ENCODE data around the gene DNAJC6.

The DNAJC6 gene

GRCh38 chr1:65401612-65402011, 92.3 kb downstream of the DNAJC6 start:
- DNase-seq (ENCODE audit: low spot score) = no peak

- DNase-seq (ENCODE audit: low spot score) = no peak
Observed at GRCh38 chr1:65404941-65405340, 95.6 kb downstream of the DNAJC6 start.

DNA sequence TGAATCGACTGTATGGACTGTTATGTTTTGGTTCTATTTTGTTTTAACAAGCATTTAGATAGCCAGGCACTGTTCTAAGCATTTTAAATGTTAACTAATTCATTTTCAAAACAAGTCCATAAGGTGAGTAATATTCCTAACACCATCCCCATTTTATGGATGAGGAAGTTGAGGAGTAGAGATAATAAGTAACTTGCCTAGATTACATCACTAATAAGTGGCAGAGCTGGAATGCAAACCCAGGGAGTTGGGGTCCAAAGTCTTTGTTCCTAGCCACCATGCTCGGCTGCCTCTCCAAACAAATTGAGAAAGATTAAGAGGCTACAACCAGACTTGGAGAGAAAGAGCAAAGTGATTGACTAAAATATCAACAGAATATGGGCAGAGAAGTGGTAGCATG, 98.5 kb downstream of the DNAJC6 start:
- no peak for DNase-seq (ENCODE audit: low spot score)

DNA sequence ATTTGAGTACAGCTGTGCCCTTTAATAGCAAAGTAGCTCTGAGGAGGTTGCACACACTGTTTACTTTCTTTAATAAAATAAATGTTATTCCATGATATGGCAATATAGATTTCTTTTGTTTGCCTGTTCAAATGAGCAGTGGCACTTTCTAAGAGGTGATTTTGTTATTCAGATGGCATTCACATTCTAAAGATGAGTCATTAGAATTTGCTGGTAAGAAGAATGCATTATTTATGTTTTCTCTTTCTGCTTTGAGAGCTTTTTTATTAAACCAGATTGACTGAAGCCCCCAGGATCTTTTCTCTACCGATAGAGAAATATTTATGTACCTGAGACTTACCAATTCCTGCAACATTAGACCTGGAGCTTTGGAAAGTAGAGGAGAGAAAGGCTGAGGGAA, 100.0 kb downstream of the DNAJC6 start:
- no peak for DNase-seq (ENCODE audit: low spot score)

DNA sequence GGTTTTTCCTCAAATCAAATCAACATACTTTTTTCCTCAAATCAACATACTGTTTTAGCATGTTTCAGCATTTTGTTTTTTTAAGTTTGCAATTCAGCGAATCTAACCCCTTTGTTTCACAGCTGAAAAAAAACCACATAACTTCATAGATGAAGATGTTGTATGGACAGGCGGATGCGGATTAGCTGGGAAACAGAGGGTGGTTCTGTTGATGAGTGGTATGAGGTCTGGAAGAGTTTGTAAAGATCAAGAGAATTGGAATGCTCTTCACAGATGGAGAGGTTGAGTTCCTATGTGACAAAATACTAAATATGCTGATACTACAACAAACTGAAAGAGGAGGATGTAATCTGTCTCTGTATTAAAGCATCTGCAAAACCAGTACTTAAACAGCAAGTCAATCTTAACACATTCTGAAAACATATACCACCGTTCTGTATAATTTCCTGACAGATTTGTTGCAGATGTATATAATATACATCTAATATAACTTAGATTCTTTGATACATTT, 100.5 kb downstream of the DNAJC6 start:
- DNase-seq (ENCODE audit: low spot score) = no peak

DNA sequence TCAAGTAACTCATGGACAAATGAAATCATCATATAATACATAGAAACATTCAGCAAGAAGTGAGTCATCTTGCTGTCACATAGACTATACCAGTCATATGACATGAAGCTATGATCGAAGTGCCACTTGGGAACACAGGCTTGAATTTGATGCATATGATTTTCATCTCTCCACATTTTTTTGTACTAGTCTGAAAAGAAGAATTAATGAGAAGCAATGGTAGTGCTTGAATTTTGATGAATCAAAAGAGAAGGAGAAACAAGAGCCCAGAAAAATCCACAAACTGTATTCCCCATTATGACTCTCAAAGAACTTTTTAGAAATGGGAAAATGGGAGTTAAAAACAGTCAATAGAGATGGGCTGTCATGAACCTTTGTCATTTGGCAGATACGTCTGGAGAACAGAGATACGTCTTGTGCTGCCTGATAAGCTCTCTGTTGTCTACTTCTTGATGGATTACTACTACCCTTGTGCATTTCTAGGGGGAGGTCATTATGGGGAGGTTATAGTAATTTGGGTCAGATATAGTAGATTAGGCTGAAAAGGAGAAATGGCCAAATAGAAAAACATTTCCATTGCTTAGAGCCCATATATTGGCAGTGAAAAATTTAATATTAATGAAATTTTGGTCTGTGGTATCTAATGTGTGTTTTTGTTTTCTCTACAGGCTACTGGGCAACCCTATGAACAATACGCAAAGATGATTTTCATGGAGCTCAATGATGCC, 103.1 kb downstream of the DNAJC6 start:
- DNase-seq (ENCODE audit: low spot score) = no peak

GRCh38 chr1:65412984-65413375, 103.6 kb downstream of the DNAJC6 start:
- no peak for DNase-seq (ENCODE audit: low spot score)

- no peak for DNase-seq (ENCODE audit: low spot score)
Observed at GRCh38 chr1:65414538-65414937, 105.2 kb downstream of the DNAJC6 start.

GRCh38 chr1:65416767-65417166, 107.4 kb downstream of the DNAJC6 start:
- no peak for DNase-seq (ENCODE audit: low spot score)

DNA sequence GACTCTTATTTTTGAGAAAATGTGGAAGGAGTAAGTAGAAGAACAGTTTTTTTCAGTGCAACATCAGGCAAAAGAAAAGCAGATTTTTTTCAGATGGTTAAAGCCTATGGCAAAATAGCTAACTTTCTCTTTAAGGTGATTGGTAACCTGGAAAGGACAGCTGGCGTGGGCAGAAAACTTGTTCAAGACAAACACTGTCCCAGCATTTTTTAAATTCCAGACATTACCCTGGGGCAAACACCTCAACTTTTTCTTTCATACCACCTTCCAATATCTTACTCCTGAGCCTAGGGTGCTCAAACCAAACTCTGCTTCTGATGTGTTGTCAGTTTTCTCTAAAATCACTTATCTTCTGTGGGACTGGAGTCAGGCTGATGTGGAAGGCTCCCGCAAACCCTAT, 108.4 kb downstream of the DNAJC6 start:
- DNase-seq (ENCODE audit: low spot score) = no peak

- no peak for DNase-seq (ENCODE audit: low spot score)
Observed at GRCh38 chr1:65418522-65419185, 109.3 kb downstream of the DNAJC6 start.

DNA sequence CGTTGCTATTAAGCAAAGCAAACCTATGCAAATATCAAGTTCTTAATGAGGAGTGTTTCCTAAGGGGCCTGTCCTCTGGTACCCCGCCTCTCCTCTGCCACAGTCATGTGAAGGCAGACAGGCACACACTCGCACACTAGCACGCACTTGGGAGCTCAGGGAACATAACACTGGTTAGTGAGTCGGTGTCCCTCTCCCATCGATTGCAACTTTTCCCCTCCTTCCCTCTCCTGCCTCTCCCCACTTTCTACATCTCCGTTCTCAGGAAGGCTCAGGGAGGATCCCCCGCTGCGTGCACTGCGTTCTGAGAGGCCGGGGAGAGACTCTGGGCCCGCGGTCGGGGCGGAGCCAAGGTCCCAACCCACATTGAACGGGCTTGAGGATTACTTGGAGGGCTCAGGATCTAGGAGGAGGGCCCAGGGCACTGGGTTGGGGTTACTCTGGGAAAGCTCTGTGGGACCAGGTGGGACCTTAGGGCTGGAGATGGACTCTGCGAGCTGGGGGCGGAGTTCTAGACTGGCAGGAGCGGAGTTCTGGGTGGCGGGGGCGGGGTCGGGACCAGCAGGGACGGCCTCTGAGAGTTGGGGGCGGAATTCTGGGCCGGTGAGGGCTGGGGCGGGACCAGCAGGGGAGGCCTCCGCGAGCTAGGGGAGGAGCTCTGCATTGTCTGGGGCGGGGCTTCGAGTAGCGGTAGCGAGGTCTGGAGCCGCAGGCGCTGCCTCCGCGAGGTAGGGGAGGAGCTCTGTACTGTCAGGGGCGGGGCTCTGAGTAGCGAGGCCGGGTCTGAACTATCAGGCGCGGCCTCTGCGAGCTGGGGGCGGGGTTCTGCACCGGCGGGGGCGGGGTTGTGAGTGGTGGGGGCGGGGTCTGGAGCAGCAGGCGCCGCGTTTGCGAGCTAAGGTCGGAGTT, 110.6 kb downstream of the DNAJC6 start:
- peak; percentile 99 for DNase-seq (ENCODE audit: low spot score)

DNA sequence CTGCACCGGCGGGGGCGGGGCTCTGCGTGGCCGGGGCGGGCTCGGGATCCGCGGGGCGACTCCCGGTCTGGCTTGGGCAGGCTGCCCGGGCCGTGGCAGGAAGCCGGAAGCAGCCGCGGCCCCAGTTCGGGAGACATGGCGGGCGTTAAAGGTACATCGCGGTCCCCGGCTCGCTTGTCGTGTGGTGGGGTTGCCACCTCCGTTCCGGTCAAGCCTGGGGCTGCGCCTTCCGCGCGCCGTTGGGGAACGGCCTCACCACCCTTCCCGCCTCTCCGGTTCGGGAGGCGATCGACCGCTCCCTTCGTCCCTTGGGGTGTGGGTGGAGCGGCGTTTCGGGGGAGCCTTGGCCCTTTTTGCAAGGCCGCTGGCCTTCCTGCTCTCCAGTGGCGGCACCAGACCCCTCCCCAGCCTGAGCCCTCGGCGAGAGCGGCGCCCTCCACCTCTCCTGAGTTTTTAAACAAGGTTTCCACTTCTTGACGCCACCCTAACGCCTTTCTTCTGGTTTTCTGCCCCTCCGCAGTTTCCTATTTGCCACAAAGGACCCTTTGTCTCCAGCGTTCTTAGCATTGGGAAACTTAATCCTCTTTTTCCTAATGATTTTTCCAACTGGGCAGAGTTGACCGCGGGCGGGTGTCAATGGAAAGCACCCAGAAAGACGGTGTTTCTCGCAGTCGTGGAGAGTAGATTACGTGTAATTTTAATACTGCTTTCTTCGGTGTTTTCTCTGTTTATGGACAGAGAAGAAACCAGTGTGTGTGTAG, 111.4 kb downstream of the DNAJC6 start, which contains the start of the genes LEPR and LEPROT:
Gene LEPR, plus strand, starts transcription at position 79 of the 761 bp plus-strand sequence. CDS start 144,898 bp downstream, outside the sequence.
Gene LEPROT, plus strand, starts transcription at position 79 of the 761 bp plus-strand sequence. Its CDS starts 57 bp downstream, at position 136.
- no peak for DNase-seq (ENCODE audit: low spot score)

DNA sequence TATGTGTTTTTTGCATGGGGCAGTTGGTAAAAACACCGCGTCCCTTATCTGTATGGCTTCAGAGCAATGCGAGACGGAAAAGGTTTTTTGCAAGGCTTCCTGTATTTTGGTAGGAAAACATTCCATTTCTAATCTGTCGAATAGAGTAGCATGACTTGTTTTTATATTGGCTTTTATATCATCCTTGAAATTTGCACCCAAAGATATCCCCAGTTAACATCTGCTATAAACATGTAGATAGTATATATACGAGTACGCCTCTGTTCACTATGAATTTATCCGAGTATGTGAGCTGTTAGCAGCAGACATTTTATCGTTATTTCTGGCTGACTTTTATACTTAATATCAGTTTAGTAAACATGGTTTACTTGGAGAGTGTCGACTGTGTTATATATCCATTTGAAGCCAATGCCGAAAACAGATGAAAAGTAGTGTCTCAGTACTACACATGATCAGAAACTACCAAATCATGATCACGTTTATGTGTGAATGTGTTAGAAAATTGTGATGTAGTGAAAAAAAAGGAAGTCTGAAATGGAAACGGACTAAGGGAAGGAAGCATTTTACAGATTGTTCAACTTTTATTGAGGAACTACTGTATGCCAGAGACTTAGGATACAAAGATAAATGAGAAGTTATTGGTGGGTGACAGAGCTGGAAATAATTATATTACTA, 112.1 kb downstream of the DNAJC6 start:
- no peak for DNase-seq (ENCODE audit: low spot score)

GRCh38 chr1:65422241-65423203, 113.2 kb downstream of the DNAJC6 start:
- DNase-seq (ENCODE audit: low spot score) = peak; percentile 45

DNA sequence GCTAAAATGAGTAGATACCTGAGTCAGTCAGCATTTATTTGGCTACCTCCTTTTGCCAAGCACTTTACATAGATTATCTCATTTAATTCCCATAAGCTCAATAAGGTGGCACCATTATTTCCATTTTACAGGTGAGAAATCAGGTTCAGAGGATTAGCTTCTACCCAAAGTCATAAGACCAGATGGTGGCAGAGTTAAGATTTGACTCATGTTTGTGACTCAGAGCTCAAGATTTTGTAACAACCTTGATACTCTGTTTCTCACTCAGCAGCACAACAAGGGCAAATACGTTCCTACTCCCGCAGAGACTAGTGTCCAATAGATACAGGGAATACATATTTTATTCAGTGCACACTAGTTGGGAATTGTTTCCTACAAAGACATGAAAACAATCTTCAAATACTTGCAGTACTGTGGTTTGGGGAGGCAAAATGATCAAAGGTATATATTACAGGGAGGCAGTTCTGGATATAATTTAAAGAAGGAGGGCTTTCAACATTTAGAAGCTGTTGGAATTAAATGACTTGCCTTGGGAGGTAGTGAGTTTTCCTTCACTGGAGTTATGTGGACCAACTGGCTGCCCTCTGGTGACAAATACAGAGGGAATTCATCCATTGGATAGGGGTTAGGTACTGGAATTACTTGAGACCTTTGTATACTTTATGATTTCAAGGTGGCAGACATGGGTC, 114.7 kb downstream of the DNAJC6 start:
- DNase-seq (ENCODE audit: low spot score) = peak; percentile 88

GRCh38 chr1:65424573-65424889, 115.2 kb downstream of the DNAJC6 start:
- no peak for DNase-seq (ENCODE audit: low spot score)

DNA sequence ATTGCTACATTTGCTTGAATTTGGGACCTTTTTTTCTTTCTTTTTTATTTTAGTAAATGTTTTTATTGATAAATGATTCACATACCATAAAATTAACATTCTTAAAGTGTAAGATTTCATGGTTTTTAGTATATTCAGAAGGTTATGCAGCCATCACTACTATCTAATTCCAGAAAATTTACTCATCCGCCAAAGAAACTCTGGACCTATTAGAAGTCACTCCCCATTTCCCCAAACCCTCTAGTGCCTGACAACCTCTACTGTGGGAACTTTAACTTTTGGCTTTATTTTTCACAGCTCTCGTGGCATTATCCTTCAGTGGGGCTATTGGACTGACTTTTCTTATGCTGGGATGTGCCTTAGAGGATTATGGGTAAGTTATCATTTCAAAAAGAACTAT, 115.7 kb downstream of the DNAJC6 start:
- DNase-seq (ENCODE audit: low spot score) = no peak

DNA sequence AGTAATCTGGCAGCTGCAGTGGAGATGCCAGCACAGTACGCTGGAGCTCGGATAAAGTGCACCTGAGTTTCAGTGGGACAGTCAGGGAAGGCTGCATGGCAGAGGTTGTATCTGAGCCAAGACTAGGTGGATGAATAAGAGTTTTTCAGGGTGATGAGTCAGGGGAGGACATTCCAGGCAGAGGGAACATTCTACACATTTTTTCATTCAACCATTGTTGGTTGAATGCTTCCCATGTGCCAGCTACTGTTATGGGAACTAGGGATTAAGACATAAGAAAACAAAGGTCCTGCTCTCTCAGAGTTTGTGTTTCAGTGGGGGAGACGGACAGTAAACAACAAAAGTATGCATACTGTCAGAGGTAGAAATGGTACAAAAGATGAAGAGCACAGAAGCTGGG, 116.4 kb downstream of the DNAJC6 start:
- DNase-seq (ENCODE audit: low spot score) = no peak

All from activated CD4-positive, alpha-beta T cell treated with anti-CD3 and anti-CD28 coated beads, Interleukin-2, Interleukin-4, amounts not matched to agents 100 ng/mL and 50 ng/mL, durations not matched to agents 16 hours and 8 hours (primary cell).